HG02759 (cell line): ENCODE measurements around the gene AOPEP.
"Not testable (repeated sequence)": the region's sequence is repeated elsewhere in the genome, so short reads cannot be mapped to it uniquely, and the experiment has no call there.

Source experiments
- ATAC-seq: cut with Tn5 transposase; IDR thresholded peaks from one replicate; pipeline ENCODE4 v1.9.1; 2021; ENCODE audit warnings: mild to moderate bottlenecking, moderate library complexity; ENCODE audit not compliant: unreplicated experiment

AOPEP gene

GRCh38 chr9:94864862-94865509, 138.5 kb downstream of the AOPEP start:
- ATAC-seq: no peak

- ATAC-seq: no peak
Observed at GRCh38 chr9:94865582-94866452, 139.3 kb downstream of the AOPEP start.

GRCh38 chr9:94866770-94867169, 140.3 kb downstream of the AOPEP start:
- ATAC-seq: no peak

- ATAC-seq: no peak
Observed at GRCh38 chr9:94867281-94867841, 140.9 kb downstream of the AOPEP start.

GRCh38 chr9:94867842-94868312, 141.4 kb downstream of the AOPEP start:
- ATAC-seq: no peak

GRCh38 chr9:94868464-94868863, 142.0 kb downstream of the AOPEP start:
- ATAC-seq: no peak

- no peak for ATAC-seq
Observed at GRCh38 chr9:94869415-94869843, 142.9 kb downstream of the AOPEP start.

- ATAC-seq: no peak
Observed at GRCh38 chr9:94870465-94870792, 143.9 kb downstream of the AOPEP start.

GRCh38 chr9:94870793-94871558, 144.5 kb downstream of the AOPEP start:
- no peak for ATAC-seq

GRCh38 chr9:94872083-94872833, 145.8 kb downstream of the AOPEP start:
- no peak for ATAC-seq

- ATAC-seq: no peak
Observed at GRCh38 chr9:94872891-94873511, 146.5 kb downstream of the AOPEP start.

- no peak for ATAC-seq
Observed at GRCh38 chr9:94874316-94874715, 147.8 kb downstream of the AOPEP start.

GRCh38 chr9:94875300-94876020, 149.0 kb downstream of the AOPEP start:
- ATAC-seq: no peak

GRCh38 chr9:94878804-94879203, 152.3 kb downstream of the AOPEP start:
- not testable (repeated sequence) for ATAC-seq

GRCh38 chr9:94879230-94879629, 152.7 kb downstream of the AOPEP start:
- ATAC-seq: no peak

GRCh38 chr9:94881023-94881422, 154.5 kb downstream of the AOPEP start:
- no peak for ATAC-seq

GRCh38 chr9:94881454-94881853, 155.0 kb downstream of the AOPEP start:
- ATAC-seq: no peak

- ATAC-seq: no peak
Observed at GRCh38 chr9:94881940-94882339, 155.4 kb downstream of the AOPEP start.

GRCh38 chr9:94882966-94883641, 156.6 kb downstream of the AOPEP start:
- no peak for ATAC-seq
